ENCODE results near the gene SNAP25.

The SNAP25 gene

GRCh38 chr20:10304471-10305046 lies 85.9 kb downstream of the SNAP25 start:
- DNase-seq (ENCODE audit: low spot score): no peak

GRCh38 chr20:10306440-10307358 lies 88.1 kb downstream of the SNAP25 start:
- peak; percentile 21 for DNase-seq (ENCODE audit: low spot score)

- DNase-seq (ENCODE audit: low spot score): no peak
These were observed 88.7 kb downstream of the SNAP25 start for GRCh38 chr20:10307359-10307735.

- no peak for DNase-seq (ENCODE audit: low spot score)
These were observed 90.0 kb downstream of the SNAP25 start for GRCh38 chr20:10308652-10309051.

GRCh38 chr20:10309326-10309725 lies 90.7 kb downstream of the SNAP25 start:
- no peak for DNase-seq (ENCODE audit: low spot score)

- no peak for DNase-seq (ENCODE audit: low spot score)
These were observed 93.5 kb downstream of the SNAP25 start for GRCh38 chr20:10312111-10312510.

- no peak for DNase-seq (ENCODE audit: low spot score)
These were observed 94.6 kb downstream of the SNAP25 start for GRCh38 chr20:10313215-10313614.

- DNase-seq (ENCODE audit: low spot score): no peak
These were observed 95.1 kb downstream of the SNAP25 start for GRCh38 chr20:10313701-10314100.

- peak; percentile 64 for DNase-seq (ENCODE audit: low spot score)
These were observed 95.6 kb downstream of the SNAP25 start for GRCh38 chr20:10314198-10314597.

- no peak for DNase-seq (ENCODE audit: low spot score)
These were observed 96.5 kb downstream of the SNAP25 start for GRCh38 chr20:10315138-10315537.

GRCh38 chr20:10316582-10316981 lies 98.0 kb downstream of the SNAP25 start:
- DNase-seq (ENCODE audit: low spot score): no peak

GRCh38 chr20:10318291-10319024 lies 99.8 kb downstream of the SNAP25 start:
- no peak for DNase-seq (ENCODE audit: low spot score)

GRCh38 chr20:10319855-10320254 lies 101.2 kb downstream of the SNAP25 start:
- DNase-seq (ENCODE audit: low spot score): peak; percentile 86

GRCh38 chr20:10321138-10321717 lies 102.6 kb downstream of the SNAP25 start:
- DNase-seq (ENCODE audit: low spot score): no peak

- peak; percentile 33 for DNase-seq (ENCODE audit: low spot score)
These were observed 103.7 kb downstream of the SNAP25 start for GRCh38 chr20:10322073-10323012.

GRCh38 chr20:10323729-10324128 lies 105.1 kb downstream of the SNAP25 start:
- no peak for DNase-seq (ENCODE audit: low spot score)

GRCh38 chr20:10324198-10324847 lies 105.7 kb downstream of the SNAP25 start:
- DNase-seq (ENCODE audit: low spot score): no peak

GRCh38 chr20:10328897-10329255 lies 110.2 kb downstream of the SNAP25 start:
- no peak for DNase-seq (ENCODE audit: low spot score)

GRCh38 chr20:10329387-10330005 lies 110.9 kb downstream of the SNAP25 start:
- DNase-seq (ENCODE audit: low spot score): no peak

- peak; percentile 27 for DNase-seq (ENCODE audit: low spot score)
These were observed 111.4 kb downstream of the SNAP25 start for GRCh38 chr20:10330071-10330470.
